K562 (cell line): ENCODE measurements around the gene MED20. TPM values are rescaled to one million over a fixed set of nuclear protein-coding genes. Genes with fewer than 3 reads are reported as not detected.
A peak's percentile ranks its signal among the peaks of the same experiment; 100 is the strongest.

Experiments
- ADNP ChIP-seq: fragments of 200-800 bp; sonication (Bioruptor generic); IDR thresholded peaks from 2 replicates; pipeline ENCODE4 v1.6.1; 2016; ENCODE audit warnings: missing genetic modification characterization, missing compliant biosample characterization
- ATF6 ChIP-seq: sonication (generic); formaldehyde crosslinking; IDR thresholded peaks from 2 replicates; pipeline ENCODE4 v1.4.0; 2020; ENCODE audit warnings: mild to moderate bottlenecking, missing genetic modification reagents
- CBFA2T2 ChIP-seq: fragments of 450-650 bp; conservative IDR thresholded peaks from 2 replicates; pipeline ENCODE4 v1.6.1; 2017; ENCODE audit warnings: mild to moderate bottlenecking
- CREB1 ChIP-seq, 2 experiments: sonication (generic) in 1 of 2; formaldehyde crosslinking in 1 of 2; IDR thresholded peaks; 2 replicates each; pipeline versions ENCODE4 v1.6.1 to v1.8.0; 2012 to 2022; ENCODE audit warnings: inconsistent platforms in 1 of 2, mild to moderate bottlenecking in 1 of 2, missing genetic modification reagents in 1 of 2, moderate library complexity in 1 of 2
- HDGF ChIP-seq: fragments of 450-650 bp; IDR thresholded peaks from 2 replicates; pipeline ENCODE4 v1.6.1; 2016
- HEY1 ChIP-seq: fragments of 250-450 bp; sonication (Bioruptor Pico); IDR thresholded peaks from 2 replicates; pipeline ENCODE4 v1.5.0; 2020; ENCODE audit warnings: mild to moderate bottlenecking, moderate library complexity, borderline replicate concordance
- HINFP ChIP-seq: fragments of 450-650 bp; conservative IDR thresholded peaks from 2 replicates; pipeline ENCODE4 v1.6.1; 2016; ENCODE audit warnings: missing genetic modification characterization, low read depth, mild to moderate bottlenecking, control low read depth, missing compliant biosample characterization
- IRF1 ChIP-seq: sonication (generic); formaldehyde crosslinking; IDR thresholded peaks from 2 replicates; pipeline ENCODE4 v1.8.0; 2022; ENCODE audit warnings: missing genetic modification reagents, mild to moderate bottlenecking, borderline replicate concordance
- KLF16 ChIP-seq: IDR thresholded peaks from 2 replicates; pipeline ENCODE4 v1.6.1; 2016; ENCODE audit warnings: antibody characterized with exemption
- NFIC ChIP-seq: fragments of 450-650 bp; IDR thresholded peaks from 2 replicates; pipeline ENCODE4 v1.6.1; 2017; ENCODE audit warnings: mild to moderate bottlenecking, inconsistent platforms
- PHTF2 ChIP-seq: fragments of 250-450 bp; sonication (Bioruptor Pico); IDR thresholded peaks from 2 replicates; pipeline ENCODE4 v1.5.0; 2021; ENCODE audit warnings: mild to moderate bottlenecking
- SMARCB1 ChIP-seq: IDR thresholded peaks from 2 replicates; pipeline ENCODE4 v1.6.1; 2011; ENCODE audit warnings: improper control_type of control experiment, low read depth; ENCODE audit not compliant: insufficient read length
- SNIP1 ChIP-seq: fragments of 450-650 bp; IDR thresholded peaks from 2 replicates; pipeline ENCODE4 v1.7.1; 2017; ENCODE audit warnings: low read depth, mild to moderate bottlenecking
- TCF3 ChIP-seq: sonication (generic); formaldehyde crosslinking; IDR thresholded peaks from 2 replicates; pipeline ENCODE4 v1.4.0; 2020; ENCODE audit warnings: mild to moderate bottlenecking, missing genetic modification reagents
- TCFL5 ChIP-seq: fragments of 250-450 bp; sonication (Bioruptor Pico); conservative IDR thresholded peaks from 2 replicates; pipeline ENCODE4 v1.6.1; 2021; ENCODE audit warnings: mild to moderate bottlenecking, moderate library complexity, matching md5 sums
- TOE1 ChIP-seq, 2 experiments: fragments of 450-650 bp in 1 of 2; sonication (generic) in 1 of 2; formaldehyde crosslinking in 1 of 2; IDR thresholded peaks; 2 replicates each; pipeline versions ENCODE4 v1.7.1 to v1.8.0; 2016 to 2022; ENCODE audit warnings: borderline replicate concordance in 2 of 2, mild to moderate bottlenecking in 2 of 2, antibody characterized with exemption in 1 of 2, inconsistent platforms in 1 of 2, low read depth in 1 of 2, missing genetic modification reagents in 1 of 2, moderate library complexity in 1 of 2
- TRIM25 ChIP-seq: fragments of 450-650 bp; IDR thresholded peaks from 2 replicates; pipeline ENCODE4 v1.7.0; 2016; ENCODE audit warnings: borderline replicate concordance
- ZFP30 ChIP-seq: fragments of 250-450 bp; sonication (Bioruptor Pico); IDR thresholded peaks from 2 replicates; pipeline ENCODE4 v1.8.0; 2022; ENCODE audit warnings: moderate library complexity, mild to moderate bottlenecking, inconsistent platforms, borderline replicate concordance
- ZNF561 ChIP-seq: fragments of 450-650 bp; formaldehyde crosslinking; conservative IDR thresholded peaks from 2 replicates; pipeline ENCODE4 v1.4.0; 2020; ENCODE audit warnings: mild to moderate bottlenecking, moderate library complexity
- ZNF707 ChIP-seq: fragments of 250-450 bp; sonication (Bioruptor Pico); conservative IDR thresholded peaks from 2 replicates; pipeline ENCODE4 v1.8.0; 2022; ENCODE audit warnings: inconsistent platforms, mild to moderate bottlenecking, moderate library complexity
- polyA plus RNA-seq, 8 experiments: library from polyadenylated mRNA; depleted of rRNA in 4 of 8; stranded (reverse) in 5 of 8; unstranded in 3 of 8; fragments of >200 nt; fragmentation: Nextera tagmentation in 2 of 8; fragmentation: Illumina TruSeq in 1 of 8; extraction: Ambion mirVana in 2 of 8; extraction: Trizol in 1 of 8; gene quantifications; 2 replicates each; pipeline versions ENCODE4 v1.2.1 to v1.2.3, GENCODE V29; 2011 to 2014; ENCODE audit warnings: inconsistent platforms in 1 of 8, missing spikeins in 1 of 8
- total RNA-seq, 7 experiments: library from RNA; depleted of rRNA in 6 of 7; stranded (reverse); fragments of >200 nt in 6 of 7; fragmentation: Illumina TruSeq in 2 of 7; extraction: Trizol in 2 of 7; gene quantifications; 2 replicates each; pipeline versions ENCODE4 v1.2.1 to v1.2.3, GENCODE V29; 2011 to 2021; ENCODE audit warnings: low replicate concordance in 1 of 7

The MED20 gene
- total and polyA plus RNA-seq, 9 of the 15 experiments (the other 6 are each of a cell fraction or from before 2014, with no cell fraction given), result 27.3 to 80.9 (median 46.0) TPM

GRCh38 chr6:41957117-41957516 is 36.2 kb upstream of the MED20 start (continued):
- TF ChIP-seq TRIM25, result no peak
- TF ChIP-seq TOE1 (IDR thresholded peaks at IDR 0.05; ENCODE audit: borderline replicate concordance), result no peak
- TF ChIP-seq TOE1 (CRISPR knock-in tag; IDR thresholded peaks at IDR 0.05; ENCODE audit: borderline replicate concordance, low read depth), result no peak
- TF ChIP-seq TCF3 (CRISPR knock-in tag), result peak; percentile 78
- no peak for TF ChIP-seq HEY1 (CRISPR knock-in tag)
- no peak for TF ChIP-seq ZNF707 (CRISPR knock-in tag)
- TF ChIP-seq NFIC, result peak; percentile 75
- TF ChIP-seq ZNF561 (CRISPR knock-in tag), result no peak
- no peak for TF ChIP-seq SNIP1
- no peak for TF ChIP-seq HINFP
- peak; percentile 78 for TF ChIP-seq KLF16
- TF ChIP-seq HDGF, result no peak
- no peak for TF ChIP-seq TCFL5 (CRISPR knock-in tag)
- TF ChIP-seq PHTF2 (CRISPR knock-in tag), result no peak
- TF ChIP-seq CREB1 (IDR thresholded peaks at IDR 0.05), result peak; percentile 27; the same call in 1 of the 2 replicates
- no peak for TF ChIP-seq CREB1 (CRISPR knock-in tag; IDR thresholded peaks at IDR 0.05)
- TF ChIP-seq ADNP, result no peak
- TF ChIP-seq ZFP30 (CRISPR knock-in tag), result no peak
- TF ChIP-seq SMARCB1, result no peak
- TF ChIP-seq ATF6 (CRISPR knock-in tag), result no peak
- TF ChIP-seq CBFA2T2, result peak; percentile 92
- no peak for TF ChIP-seq IRF1
